ENCODE data around the gene METTL3.

DNA sequence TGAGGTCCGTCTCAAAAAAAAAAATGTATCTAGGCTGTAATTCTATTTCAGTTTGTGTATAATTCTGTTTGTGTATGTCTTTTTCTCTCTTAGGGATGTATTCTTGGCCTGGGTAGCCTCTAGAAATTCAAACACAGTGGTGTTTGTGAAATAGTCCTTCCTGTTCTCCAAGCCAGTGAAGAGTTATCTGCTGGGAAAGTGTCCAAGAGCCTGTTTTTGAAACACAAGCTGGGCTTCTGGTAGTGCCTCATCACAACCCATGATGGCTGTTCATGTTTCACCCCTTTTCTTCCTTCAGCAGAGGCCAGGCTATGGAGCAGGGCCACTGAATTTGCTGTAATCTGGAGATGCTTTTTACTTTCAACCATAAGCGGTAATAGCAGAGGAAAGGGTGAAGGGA is 14.7 kb downstream of the METTL3 start:
- TF ChIP-seq, protein P1, sequence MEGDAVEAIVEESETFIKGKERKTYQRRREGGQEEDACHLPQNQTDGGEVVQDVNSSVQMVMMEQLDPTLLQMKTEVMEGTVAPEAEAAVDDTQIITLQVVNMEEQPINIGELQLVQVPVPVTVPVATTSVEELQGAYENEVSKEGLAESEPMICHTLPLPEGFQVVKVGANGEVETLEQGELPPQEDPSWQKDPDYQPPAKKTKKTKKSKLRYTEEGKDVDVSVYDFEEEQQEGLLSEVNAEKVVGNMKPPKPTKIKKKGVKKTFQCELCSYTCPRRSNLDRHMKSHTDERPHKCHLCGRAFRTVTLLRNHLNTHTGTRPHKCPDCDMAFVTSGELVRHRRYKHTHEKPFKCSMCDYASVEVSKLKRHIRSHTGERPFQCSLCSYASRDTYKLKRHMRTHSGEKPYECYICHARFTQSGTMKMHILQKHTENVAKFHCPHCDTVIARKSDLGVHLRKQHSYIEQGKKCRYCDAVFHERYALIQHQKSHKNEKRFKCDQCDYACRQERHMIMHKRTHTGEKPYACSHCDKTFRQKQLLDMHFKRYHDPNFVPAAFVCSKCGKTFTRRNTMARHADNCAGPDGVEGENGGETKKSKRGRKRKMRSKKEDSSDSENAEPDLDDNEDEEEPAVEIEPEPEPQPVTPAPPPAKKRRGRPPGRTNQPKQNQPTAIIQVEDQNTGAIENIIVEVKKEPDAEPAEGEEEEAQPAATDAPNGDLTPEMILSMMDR (conservative IDR thresholded peaks at IDR 0.05; ENCODE audit: low read depth, low read length), result no peak
- TF ChIP-seq SMC3 (IDR thresholded peaks at IDR 0.05; ENCODE audit: low read depth, low read length) (no peak), POLR2A (IDR thresholded peaks at IDR 0.05; ENCODE audit: low read depth, low read length) (no peak), MXI1 (IDR thresholded peaks at IDR 0.05; ENCODE audit: borderline replicate concordance, low read depth, low read length) (no peak), FOS (IDR thresholded peaks at IDR 0.05; ENCODE audit: low read depth, low read length) (no peak), CHD1 (IDR thresholded peaks at IDR 0.05; ENCODE audit: low read depth, low read length) (no peak), RFX5 (IDR thresholded peaks at IDR 0.05; ENCODE audit: low read depth, low read length) (no peak)
